NCI-H146 treated with DMSO at 0.1 percent for 48 hours (cell line): ENCODE data around the gene TOR1AIP2.
A peak's percentile ranks its signal among the peaks of the same experiment; 100 is the strongest.

Experiments
- DNase-seq: peaks from one replicate; lab custom pipeline; 2025; ENCODE audit not compliant: unreplicated experiment; lab: John Stamatoyannopoulos, UW

The TOR1AIP2 gene

GRCh38 chr1:179826626-179827280, 50.9 kb downstream of the TOR1AIP2 start:
- DNase-seq: no peak

- no peak for DNase-seq
Measured at GRCh38 chr1:179825798-179826460, 51.7 kb downstream of the TOR1AIP2 start.

GRCh38 chr1:179825206-179825605, 52.4 kb downstream of the TOR1AIP2 start:
- no peak for DNase-seq

DNA sequence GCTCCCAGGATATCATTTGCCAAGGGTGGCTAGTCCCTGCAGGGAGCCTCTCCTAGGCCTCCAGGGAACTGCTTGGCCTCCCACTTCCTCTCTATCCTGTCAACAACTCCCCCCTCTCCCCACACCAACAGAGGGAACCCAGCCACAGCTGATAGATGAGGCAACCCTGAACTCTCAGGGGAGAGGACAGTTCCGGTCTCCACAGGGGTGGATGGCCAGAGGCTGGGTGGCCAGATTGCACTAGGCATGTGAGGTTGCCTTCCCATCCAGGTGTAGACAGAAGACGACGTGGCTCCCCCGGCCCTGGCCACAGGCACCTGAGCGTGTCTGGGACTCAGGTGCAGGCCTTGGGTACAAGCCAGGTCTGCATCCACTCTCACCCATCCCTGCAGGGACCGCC, 53.3 kb downstream of the TOR1AIP2 start:
- DNase-seq: no peak

GRCh38 chr1:179823693-179824092, 53.9 kb downstream of the TOR1AIP2 start:
- DNase-seq: no peak

DNA sequence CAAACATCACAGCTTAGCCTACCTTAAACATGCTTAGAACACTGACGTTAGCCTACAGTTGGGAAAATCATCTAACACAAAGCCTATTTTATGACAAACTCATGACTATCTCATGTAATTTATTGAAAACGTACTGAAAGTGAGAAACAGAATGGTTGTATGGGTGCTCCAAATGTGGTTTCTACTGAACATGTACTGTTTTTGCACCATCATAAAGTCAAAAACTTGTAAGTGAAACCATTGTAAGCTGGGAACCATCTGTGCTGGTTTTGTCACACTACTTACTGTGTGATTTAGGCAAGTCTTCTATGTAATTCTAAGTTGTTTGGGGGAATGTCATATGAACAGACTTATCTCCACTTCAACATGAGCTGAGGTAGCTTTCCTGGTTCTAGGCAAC, 55.5 kb downstream of the TOR1AIP2 start:
- DNase-seq: no peak

DNA sequence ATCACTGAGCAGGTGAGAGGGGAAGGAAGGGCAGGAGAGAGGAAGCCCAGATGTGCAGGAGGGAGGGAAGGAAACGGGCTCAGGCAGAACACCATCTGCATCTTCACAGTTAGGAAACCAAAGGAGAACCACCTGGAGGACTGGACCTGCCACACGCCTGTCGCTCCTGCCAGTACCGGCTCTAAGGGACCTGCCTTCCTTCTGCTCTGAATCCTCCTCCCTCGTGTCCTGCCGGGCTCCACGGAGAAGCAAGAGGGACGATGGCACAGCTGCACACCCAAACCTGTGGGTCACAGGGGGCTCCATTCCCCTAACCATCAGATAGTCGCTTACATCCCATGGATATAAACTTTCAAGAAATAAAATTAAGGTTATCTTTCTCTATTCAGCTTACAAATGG, 56.1 kb downstream of the TOR1AIP2 start:
- no peak for DNase-seq

DNA sequence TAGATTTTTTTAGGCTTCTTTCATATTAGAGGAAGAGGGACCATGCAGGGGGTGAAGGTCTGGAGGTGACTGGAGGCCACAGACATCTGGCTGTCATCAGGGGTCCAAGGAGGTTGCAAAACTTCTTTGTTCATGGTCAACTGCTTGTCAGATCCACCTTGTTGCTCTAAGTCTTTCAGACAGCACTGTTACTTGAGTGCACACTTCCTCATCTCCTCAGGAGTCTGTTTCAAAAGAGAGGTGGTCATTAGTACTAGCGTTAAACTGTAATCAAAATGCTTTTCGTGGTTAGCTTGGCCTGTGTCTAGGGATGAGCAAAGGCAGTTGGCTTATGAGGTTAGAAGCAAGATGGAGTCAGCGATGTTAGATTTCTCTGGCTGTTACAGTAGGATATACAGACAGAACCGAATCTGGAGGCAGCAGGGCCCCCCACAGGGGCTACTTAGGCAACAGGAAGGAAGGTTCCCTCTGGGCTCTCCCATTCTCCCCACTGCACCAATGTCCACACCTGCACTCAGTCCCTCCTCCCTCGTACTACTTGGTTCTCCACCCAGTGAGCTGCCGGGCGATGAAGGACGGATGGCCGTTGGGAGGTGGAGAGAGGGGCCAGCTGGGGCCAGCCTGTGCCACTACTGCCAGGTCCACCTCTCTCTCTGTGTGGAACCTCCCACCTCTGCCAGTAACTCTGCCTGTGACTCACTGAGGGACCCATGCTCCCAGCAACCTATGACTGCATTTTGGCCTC, 57.2 kb downstream of the TOR1AIP2 start:
- no peak for DNase-seq

DNA sequence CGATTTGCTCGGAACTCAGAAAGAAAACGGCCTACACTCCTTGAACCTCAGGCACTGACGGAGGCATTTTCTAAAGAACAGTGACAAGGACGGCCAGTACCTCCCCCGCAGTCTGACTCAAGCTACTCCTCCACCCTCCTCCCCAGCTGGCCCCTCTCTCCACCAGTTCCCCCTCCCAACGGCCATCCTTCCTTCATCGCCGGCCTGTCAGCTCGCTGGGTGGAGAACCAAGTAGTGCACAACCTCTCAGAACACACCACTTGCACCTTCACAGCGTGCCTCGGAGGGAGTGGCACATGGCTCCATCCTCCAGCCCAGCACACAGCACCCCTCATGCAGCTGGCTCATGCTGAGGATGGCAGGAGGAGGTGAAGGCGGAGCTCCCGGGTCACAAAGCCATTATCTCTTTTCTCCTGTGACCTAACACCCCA, 58.8 kb downstream of the TOR1AIP2 start:
- DNase-seq: no peak

DNA sequence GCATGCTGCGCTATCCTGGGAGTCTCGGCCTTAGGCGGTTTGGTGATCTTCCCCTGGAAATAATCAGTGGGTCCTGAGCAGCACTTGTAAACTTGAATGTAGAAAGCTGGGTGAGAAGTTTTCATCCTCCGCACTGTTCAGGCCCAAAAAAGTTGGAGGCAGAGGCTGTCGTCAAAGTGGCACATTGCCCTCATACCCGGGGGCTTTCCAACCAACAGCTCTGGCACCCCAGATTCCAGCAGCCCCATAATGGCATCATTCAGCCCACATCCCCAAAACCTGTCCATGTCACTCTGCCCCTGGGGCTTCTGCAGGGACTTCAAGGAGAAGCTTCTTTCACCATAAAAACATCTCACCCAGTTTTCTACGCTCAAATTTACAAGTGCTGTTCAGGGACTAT, 59.3 kb downstream of the TOR1AIP2 start:
- no peak for DNase-seq

- no peak for DNase-seq
Measured at GRCh38 chr1:179817789-179818188, 59.8 kb downstream of the TOR1AIP2 start.

DNA sequence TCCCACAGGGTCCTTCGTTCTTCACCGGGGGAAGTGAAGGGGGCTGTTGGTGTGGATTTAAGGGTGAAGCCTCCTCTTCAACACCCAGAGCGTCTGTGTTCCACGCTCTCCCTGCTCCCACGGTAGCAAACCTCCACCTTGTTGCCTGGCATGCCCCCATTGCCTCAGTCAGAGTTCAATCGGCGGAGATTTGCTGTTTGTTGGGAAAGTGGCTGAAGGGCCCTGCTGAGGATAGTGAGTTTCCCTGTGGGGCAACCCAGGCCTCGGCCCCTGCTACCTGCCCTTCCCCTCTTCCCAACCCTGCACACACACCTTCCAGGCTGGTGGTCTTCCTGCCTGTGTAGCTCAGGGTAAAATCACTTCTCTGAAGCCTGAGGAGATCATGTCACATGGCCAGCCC, 60.5 kb downstream of the TOR1AIP2 start:
- DNase-seq: no peak

GRCh38 chr1:179816196-179816960, 61.2 kb downstream of the TOR1AIP2 start:
- DNase-seq: peak; percentile 15

DNA sequence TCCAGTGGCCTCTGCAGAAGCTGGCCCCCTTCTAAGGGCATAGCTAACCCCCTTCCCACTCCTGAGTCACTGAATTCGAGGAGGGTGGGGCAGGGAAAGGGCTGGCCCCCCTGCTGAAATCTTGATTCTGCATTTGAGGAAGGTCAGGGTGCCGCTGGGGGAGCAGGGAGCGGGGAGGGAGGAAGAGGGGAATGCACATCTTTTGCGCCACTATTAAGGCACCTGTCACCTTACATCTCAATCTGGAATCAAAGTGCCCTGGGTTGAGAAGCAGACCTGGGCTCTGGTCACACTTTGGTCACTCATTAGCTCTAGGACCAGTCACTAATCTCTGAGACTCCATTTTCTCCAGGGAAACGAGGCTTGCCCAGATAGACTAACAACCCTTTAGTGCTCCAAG, 62.0 kb downstream of the TOR1AIP2 start:
- DNase-seq: no peak

DNA sequence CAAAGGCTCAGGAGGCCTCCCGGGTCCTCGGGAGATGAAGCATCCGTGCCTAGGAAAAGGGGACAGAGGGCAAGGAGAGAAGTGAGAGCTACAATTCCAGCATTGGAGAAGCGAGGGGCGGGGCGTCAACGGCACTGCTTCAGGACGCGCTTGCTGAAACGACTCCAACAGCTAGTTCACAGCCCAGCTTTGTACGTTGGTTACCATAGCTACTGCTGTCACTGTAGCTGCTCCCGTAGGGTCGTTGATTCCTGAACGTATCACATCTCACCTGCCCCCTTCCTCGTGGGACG, 63.1 kb downstream of the TOR1AIP2 start:
- no peak for DNase-seq

DNA sequence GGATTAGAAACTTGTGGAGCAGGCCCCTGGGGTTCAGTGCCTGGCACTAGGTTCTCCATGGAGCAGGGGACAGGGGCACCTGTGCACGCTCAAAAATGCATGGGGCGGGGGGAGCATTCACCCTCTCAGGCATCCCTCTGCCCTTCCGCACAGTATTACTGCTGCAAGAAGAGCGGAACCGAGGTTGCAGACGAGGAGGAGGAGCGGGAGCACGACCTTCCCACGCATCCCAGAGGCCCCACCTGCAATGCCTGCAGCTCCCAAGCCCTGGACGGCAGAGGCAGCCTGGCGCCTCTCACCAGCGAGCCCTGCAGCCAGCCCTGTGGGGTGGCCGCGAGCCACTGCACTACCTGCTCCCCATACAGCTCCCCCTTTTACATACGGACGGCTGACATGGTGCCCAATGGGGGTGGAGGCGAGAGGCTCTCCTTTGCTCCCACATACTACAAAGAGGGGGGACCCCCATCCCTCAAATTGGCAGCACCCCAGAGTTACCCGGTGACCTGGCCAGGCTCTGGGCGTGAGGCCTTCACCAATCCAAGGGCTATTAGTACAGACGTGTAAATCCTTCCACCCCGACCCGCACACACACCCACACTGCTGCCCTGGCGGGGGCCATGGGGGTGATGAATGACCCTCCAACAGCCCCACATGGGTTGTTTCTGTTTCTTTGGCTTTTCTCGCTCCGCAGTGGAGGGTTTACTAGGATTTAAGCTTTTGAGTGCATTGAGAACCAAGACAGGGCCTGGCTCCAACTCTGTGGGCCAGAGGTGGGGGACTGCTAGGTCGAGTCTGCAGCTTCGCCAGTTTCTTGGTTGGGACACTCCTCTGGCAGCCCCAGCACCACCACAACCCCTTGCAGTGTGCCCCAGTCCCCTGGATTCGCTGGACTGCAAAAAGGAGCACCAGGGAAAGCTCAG, 63.7 kb downstream of the TOR1AIP2 start:
- no peak for DNase-seq

- DNase-seq: no peak
Measured at GRCh38 chr1:179812501-179813292, 64.9 kb downstream of the TOR1AIP2 start.

DNA sequence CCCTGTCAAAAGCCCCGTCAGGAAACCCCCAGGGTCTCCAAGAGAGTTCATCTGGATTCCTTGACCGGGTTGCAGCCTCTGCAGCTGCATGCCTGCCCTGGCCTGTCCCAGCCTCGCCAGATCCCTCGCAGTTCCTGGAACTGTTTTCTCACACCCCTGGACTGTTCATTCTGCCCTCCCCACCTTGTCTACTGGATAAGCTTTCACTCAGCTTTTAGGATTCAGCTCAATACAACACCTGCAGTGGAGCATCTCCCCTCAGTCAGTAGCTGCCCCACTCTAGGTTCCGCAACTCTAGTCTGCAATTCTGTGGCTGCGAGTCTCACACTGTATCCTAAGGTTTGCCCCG, 67.3 kb downstream of the TOR1AIP2 start:
- no peak for DNase-seq

DNA sequence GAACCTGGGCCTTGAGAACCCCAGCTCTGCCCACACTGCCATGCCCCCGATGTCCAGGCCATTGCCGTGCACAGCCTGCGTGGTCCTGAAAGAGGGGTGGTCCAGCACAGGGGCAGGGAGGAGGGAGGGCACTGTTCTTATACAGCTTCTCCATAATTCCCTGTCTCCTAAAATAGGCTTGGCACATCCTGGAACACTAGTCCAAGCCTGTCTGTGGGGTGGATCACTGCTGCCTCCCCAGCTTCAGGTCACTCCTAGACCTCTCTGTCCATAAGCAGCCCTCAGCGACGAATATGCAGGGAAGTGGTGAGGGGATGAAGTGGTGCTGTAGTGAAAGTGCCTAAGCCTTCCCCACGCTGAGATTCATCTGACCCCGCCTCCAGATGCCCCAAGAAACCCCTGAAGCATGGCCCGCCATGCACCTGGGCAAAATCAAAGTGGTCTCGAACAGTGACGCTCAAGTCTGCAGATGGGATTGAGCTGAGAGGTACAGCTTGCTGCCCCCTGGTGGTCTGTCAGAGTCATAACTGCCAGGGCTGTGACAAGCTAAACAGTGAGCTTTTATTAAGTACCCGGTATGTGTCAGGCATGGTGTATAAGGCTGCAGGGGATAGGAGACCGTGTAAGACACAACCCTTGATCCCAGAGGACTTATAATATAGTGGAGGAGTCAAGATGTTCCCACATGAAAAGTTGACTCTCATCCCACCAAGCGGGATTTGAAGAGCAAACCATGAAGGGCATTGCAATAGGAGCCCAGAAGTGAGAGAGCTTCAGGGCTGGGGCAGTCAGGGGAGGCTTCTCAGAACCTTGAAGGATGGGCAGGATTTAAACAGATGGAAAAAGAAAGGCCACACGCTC, 67.9 kb downstream of the TOR1AIP2 start:
- peak; percentile 43 for DNase-seq
